Mesodermal cell (in vitro differentiated cells): ENCODE results near the gene GPR162.

ENCODE experiments used
- H3K27ac ChIP-seq: 2 replicates; pipeline ENCODE4 v1.7.0; 2013; ENCODE audit warnings: mild to moderate bottlenecking, low read depth, low read length, moderate library complexity; ENCODE audit not compliant: severe bottlenecking
- H3K36me3 ChIP-seq: 2 replicates; pipeline ENCODE4 v1.7.1; 2013; ENCODE audit warnings: mild to moderate bottlenecking, low read length, moderate library complexity; ENCODE audit not compliant: control insufficient read depth, insufficient read depth
- H3K4me1 ChIP-seq: one replicate; pipeline ENCODE4 v1.7.1; 2013; ENCODE audit warnings: mild to moderate bottlenecking, low read length; ENCODE audit not compliant: insufficient read depth, control insufficient read depth, poor library complexity, severe bottlenecking
- H3K4me3 ChIP-seq: 2 replicates; pipeline ENCODE4 v1.7.0; 2013; ENCODE audit warnings: low read length, control low read depth, mild to moderate bottlenecking; ENCODE audit not compliant: insufficient read depth, poor library complexity, severe bottlenecking; ENCODE audit errors: extremely low read depth
- H3K9me3 ChIP-seq: 2 replicates; pipeline ENCODE4 v1.7.1; 2013; ENCODE audit warnings: mild to moderate bottlenecking, low read length, moderate library complexity; ENCODE audit not compliant: control insufficient read depth
- whole genome bisulfite sequencing, 2 experiments: methylation state at CpG; one replicate each; pipeline ENCODE4 v1.1.5; 2013; ENCODE audit warnings: missing lambda C conversion rate in 2 of 2; ENCODE audit not compliant: insufficient coverage in 2 of 2; 5-methylcytosine and 5-hydroxymethylcytosine counted together

Gene GPR162

DNA sequence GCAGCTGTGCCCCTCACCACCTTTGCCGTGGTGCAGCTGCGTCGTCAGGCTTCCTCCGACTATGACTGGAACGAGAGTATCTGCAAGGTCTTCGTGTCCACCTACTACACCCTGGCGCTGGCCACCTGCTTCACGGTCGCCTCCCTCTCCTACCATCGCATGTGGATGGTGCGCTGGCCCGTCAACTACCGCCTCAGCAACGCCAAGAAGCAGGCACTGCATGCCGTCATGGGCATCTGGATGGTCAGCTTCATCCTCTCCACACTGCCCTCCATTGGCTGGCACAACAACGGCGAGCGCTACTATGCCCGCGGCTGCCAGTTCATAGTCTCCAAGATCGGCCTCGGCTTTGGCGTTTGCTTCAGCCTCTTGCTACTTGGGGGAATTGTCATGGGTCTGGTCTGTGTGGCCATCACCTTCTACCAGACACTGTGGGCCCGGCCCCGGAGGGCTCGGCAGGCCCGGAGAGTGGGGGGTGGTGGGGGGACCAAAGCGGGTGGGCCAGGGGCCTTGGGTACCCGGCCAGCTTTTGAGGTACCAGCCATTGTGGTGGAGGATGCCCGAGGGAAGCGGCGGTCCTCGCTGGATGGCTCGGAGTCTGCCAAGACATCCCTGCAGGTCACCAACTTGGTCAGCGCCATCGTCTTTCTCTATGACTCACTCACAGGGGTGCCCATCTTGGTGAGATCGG is 2.6 kb downstream of the GPR162 start:
- WGBS, 2 experiments = 97% methylated on average over 27 to 29 of the region's 37 CpGs
- Histone ChIP-seq H3K4me1 (peaks cover 38% of the 10 kb centered on the region), H3K36me3 (peaks cover 14% of the 10 kb centered on the region), H3K9me3 (no peaks in the 10 kb centered on the region), H3K27ac (no peak overlapping the region), H3K4me3 (no peak overlapping the region)

DNA sequence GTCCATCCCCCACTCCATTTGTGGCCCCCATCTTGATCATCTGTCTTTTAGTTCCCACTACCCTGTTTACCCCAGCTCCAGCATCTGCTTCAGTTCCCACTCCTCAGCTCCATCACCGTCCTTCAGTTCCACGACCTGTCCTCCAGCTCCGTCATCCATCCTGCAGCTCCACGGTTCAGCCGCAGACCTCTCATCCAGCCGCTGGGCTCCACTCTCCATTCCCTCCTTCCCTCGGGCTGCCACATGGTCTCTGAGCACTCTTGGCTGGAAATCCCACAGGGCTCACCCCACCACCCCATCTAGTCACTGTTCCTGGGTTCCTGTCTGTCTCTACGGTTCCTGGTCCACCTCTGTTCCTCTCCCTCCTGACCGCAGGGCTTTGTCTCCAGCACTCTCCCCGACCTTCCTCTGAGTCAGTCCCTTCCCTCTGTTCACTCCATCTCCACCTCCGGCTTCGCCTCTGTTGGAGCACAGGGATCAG is 3.3 kb downstream of the GPR162 start:
- Histone ChIP-seq H3K4me1 (peaks cover 36% of the 10 kb centered on the region), H3K27ac (no peak overlapping the region), H3K4me3 (no peak overlapping the region), H3K9me3 (no peaks in the 10 kb centered on the region), H3K36me3 (peaks cover 14% of the 10 kb centered on the region)
- WGBS, 2 experiments = 58 to 64% methylated on average over 11 to 12 of the region's 12 CpGs

DNA sequence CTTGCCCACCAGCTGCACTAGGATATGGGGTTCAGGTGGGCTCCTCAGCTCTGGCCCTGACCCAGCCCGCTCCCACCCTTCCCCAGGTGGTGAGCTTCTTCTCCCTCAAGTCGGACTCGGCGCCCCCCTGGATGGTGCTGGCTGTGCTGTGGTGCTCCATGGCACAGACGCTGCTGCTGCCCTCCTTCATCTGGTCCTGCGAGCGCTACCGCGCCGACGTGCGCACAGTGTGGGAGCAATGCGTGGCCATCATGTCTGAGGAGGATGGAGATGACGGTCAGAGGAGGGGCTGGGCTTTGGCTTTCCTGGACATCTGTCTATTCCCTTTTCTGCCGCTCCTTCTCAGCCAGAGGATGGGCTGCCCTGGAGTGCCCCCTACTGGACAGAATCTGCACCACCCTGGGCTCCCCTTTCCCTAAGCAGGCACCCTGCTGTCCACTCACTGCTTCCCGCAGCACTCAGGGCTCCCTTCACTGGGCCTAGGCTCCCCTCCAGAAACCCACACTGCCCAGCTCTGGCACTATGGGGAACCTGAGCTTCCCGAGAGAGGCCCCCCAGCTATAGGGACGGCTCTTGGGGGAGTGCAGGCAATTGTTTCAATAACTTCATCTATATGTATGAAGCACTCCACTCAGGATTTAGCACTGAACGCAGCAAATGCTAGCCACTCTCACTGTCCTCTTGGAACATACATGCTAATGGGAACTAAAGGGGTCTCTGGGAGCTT is 3.9 kb downstream of the GPR162 start:
- Histone ChIP-seq H3K36me3 (peaks cover 20% of the 10 kb centered on the region), H3K27ac (no peak overlapping the region), H3K9me3 (no peaks in the 10 kb centered on the region), H3K4me3 (no peak overlapping the region), H3K4me1 (peaks cover 34% of the 10 kb centered on the region)
- WGBS, 2 experiments = 18 to 41% methylated on average over 7 to 16 of the region's 19 CpGs

DNA sequence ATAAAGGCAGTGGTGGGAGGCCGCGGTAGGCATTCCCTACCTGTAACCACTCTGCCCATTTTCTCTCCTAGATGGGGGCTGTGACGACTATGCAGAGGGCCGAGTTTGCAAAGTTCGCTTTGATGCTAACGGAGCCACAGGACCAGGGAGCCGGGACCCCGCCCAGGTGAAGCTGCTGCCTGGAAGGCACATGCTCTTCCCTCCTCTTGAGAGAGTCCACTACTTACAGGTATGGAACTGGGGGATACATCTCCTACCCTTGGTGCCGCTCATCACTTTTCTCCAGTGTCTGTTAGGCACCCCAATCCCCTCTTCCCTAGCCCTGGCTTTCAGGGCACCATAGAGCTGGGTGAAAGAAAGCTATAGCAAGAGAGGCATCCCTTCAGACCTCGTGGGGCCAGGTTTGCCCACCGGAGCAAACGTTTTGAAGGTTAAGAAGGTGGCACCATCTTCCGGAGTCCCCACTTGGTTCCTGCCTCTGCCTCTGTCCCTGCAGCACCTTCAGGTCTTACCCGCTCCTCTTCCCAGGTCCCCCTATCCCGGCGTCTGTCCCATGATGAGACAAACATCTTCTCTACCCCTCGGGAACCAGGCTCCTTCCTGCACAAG is 4.6 kb downstream of the GPR162 start:
- H3K36me3 ChIP-seq = peaks cover 27% of the 10 kb centered on the region
- H3K9me3 ChIP-seq = no peaks in the 10 kb centered on the region
- no peak overlapping the region for H3K27ac ChIP-seq
- H3K4me1 ChIP-seq = peaks cover 27% of the 10 kb centered on the region
- 85 to 91% methylated on average over 15 of the region's 17 CpGs for WGBS, 2 experiments
- no peak overlapping the region for H3K4me3 ChIP-seq

- no peaks in the 10 kb centered on the region for H3K9me3 ChIP-seq
- peaks cover 27% of the 10 kb centered on the region for H3K4me1 ChIP-seq
- H3K36me3 ChIP-seq = peaks cover 33% of the 10 kb centered on the region
- H3K4me3 ChIP-seq = no peak overlapping the region
- H3K27ac ChIP-seq = peak overlapping the region; percentile 50
- WGBS, 2 experiments = 83 to 84% methylated on average over 13 to 19 of the region's 22 CpGs
Measured at GRCh38 chr12:6826734-6827436, 5.3 kb downstream of the GPR162 start.

DNA sequence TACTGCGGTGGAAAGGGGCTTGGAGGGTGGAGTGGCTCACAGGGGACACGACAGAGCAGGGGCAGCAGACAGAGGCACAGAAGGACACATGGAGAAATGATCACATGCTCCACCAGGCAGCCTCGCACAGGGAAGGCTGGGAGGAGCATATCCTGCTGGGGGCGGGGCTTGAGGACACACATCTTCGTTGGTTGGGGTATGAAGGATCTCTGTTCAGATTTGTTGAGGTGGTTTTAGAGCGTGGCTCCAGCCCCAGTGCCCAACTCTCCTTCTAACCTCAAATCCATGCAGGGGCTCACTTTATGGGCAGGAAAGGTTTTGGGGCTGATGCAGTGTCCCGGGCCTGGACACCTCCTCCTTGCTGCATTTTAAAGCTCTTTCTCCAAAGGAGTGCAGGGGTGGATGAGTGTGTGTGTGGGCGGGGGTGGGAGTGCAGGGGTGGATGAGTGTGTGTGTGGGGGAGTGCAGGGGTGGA is 5.9 kb downstream of the GPR162 start:
- Histone ChIP-seq H3K4me1 (peaks cover 22% of the 10 kb centered on the region), H3K36me3 (peaks cover 38% of the 10 kb centered on the region), H3K9me3 (no peaks in the 10 kb centered on the region), H3K27ac (peak overlapping the region; percentile 50), H3K4me3 (no peak overlapping the region)
- WGBS, 2 experiments = 5 to 9% methylated on average over 5 of the region's 8 CpGs

DNA sequence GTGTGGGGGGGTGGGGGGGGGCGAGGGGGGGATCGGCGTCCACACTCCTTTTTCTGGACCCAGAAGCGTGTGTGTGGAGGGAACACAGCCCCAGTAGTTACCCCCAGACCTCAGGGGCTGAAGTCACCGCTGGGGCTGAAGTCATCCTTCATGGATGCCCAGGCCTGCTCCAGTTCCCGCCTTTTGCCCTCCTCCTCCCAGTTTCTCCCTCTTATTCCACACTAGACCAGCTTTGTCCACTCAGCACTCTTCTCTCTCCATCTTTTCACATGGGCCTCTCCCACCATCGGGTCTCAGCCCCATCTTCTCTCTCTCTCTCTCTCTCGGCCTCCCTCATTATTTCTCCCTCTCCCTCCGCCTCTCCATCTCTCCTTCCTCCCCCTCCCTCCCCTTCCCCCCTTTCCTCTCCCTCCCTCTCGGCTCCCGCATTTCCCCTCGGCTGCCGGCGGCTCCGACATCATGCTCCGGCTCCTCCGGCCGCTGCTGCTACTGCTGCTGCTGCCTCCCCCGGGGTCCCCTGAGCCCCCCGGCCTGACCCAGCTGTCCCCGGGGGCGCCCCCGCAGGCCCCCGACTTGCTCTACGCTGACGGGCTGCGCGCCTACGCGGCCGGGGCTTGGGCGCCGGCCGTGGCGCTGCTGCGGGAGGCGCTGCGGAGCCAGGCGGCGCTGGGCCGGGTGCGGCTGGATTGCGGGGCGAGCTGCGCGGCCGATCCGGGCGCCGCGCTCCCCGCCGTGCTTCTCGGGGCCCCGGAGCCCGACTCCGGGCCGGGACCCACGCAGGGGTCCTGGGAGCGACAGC is 6.6 kb downstream of the GPR162 start, which contains the start of gene P3H3:
Gene P3H3, plus strand, starts transcription at position 426 of the 799 bp plus-strand sequence. Its CDS starts 34 bp downstream, at position 460.
- H3K36me3 ChIP-seq = peaks cover 43% of the 10 kb centered on the region
- WGBS, 2 experiments = 1 to 2% methylated on average over 23 to 50 of the region's 60 CpGs
- peaks cover 17% of the 10 kb centered on the region for H3K4me1 ChIP-seq
- no peaks in the 10 kb centered on the region for H3K9me3 ChIP-seq
- H3K4me3 ChIP-seq = peak within 1 kb of the TSS; percentile 99
- peak within 1 kb of the TSS; percentile 72 for H3K27ac ChIP-seq

GRCh38 chr12:6828781-6829535 is 7.3 kb downstream of the GPR162 start:
- Histone ChIP-seq H3K4me3 (peak overlapping the region; percentile 99), H3K4me1 (peaks cover 16% of the 10 kb centered on the region), H3K36me3 (peaks cover 51% of the 10 kb centered on the region), H3K9me3 (no peaks in the 10 kb centered on the region), H3K27ac (peak overlapping the region; percentile 72)
- WGBS, 2 experiments = 0 to 1% methylated on average over 60 to 66 of the region's 71 CpGs

DNA sequence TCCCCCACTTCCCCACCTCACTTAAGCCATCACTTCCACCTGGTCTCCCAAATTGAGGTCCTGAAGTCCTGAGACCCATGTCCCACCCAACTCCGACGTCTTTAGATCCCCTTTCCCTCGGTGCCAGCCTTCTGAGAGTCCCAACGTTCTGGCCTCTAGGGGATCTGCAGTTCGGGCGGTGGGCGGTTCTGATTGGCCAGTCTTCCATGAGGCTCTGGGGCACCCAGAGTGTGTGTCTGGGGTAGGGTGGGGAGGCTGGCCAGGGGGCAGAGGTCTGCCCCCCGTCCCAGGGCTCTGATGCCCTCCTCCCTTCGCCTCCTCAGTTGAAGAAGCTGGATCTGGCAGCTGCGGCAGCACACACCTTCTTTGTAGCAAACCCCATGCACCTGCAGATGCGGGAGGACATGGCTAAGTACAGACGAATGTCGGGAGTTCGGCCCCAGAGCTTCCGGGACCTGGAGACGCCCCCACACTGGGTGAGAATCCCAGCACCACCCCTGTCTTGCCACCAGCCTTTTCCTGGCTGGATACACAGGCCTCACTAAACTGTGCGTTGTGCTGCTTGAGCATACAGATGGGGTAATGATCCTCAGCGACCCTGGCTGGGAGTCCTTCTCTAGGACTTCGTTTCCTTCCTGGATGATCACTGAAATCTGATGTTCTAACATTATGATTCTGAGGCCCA is 8.1 kb downstream of the GPR162 start:
- peak overlapping the region; percentile 72 for H3K27ac ChIP-seq
- 38 to 46% methylated on average over 10 to 16 of the region's 19 CpGs for WGBS, 2 experiments

More for the DNA sequence above, 8.1 kb downstream of the GPR162 start:
- Histone ChIP-seq H3K9me3 (no peaks in the 10 kb centered on the region), H3K4me3 (peak overlapping the region; percentile 99), H3K4me1 (peaks cover 16% of the 10 kb centered on the region), H3K36me3 (peaks cover 55% of the 10 kb centered on the region)
